A204.1 (cell line): ENCODE measurements around the gene C16orf90.
"Not testable (repeated sequence)": the region's sequence is repeated elsewhere in the genome, so short reads cannot be mapped to it uniquely, and the experiment has no call there.

Source experiments
- FAIRE-seq: peaks from 2 replicates; lab custom pipeline; 2012; peaks lifted over from hg19 to GRCh38; lab: Jason Lieb, UNC

The C16orf90 gene

GRCh38 chr16:3511286-3512180 lies 16.2 kb upstream of the C16orf90 start:
- no peak for FAIRE-seq

- FAIRE-seq = no peak
Measured at GRCh38 chr16:3510416-3510815, 15.1 kb upstream of the C16orf90 start.

- no peak for FAIRE-seq
Measured at GRCh38 chr16:3509470-3509928, 14.2 kb upstream of the C16orf90 start.

DNA sequence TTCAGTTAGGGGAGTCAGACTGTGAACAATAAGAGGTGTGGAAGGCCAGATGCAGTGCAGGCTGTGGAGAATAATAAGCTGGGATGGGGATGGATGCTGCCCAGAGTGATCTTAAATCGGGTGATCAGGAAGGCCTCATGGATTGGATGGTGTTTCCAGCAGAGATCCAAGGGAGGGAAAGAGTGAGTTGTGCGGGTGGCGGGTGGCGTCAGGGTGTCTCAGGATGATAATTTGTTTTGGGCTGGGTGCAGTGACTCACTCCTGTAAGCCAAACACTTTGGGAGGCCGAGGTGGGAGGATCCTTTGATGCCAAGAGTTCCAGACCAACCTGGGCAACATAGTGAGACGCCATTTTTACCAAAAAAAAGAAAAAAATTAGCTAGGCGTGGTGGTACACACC lies 13.4 kb upstream of the C16orf90 start:
- FAIRE-seq = no peak

DNA sequence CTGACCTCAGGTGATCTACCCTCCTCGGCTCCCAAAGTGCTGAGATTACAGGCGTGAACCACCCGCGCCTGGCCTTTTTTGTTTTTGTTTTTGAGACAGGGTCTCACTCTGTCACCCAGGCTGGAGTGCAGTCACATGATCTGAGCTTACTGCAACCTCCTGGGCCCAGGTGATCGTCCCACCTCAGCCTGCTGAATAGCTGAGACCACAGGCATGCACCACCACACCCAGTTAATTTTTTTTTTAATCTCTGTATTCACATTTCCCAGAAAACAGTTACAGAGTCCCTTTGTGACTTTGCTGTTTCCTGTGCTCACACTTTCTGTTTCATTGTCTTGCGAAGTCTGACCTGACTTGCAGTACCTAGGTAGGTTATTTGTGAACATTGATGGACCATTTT lies 8.2 kb upstream of the C16orf90 start:
- FAIRE-seq = no peak

GRCh38 chr16:3501783-3502400 lies 6.6 kb upstream of the C16orf90 start:
- FAIRE-seq = no peak

DNA sequence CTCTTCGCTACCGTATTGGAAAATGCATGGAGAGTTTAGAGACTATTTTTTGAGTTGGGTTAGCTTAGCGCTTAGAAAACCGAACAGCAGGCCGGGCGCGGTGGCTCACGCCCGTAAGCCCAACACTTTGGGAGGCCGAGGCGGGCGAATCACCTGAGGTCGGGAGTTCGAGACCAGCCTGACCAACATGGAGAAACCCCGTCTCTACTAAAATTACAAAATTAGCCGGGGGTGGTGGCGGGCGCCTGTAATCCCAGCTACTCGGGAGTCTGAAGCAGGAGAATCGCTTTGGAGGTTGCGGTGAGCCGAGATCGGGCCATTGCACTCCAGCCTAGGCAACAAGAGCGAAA lies 6.1 kb upstream of the C16orf90 start:
- not testable (repeated sequence) for FAIRE-seq

DNA sequence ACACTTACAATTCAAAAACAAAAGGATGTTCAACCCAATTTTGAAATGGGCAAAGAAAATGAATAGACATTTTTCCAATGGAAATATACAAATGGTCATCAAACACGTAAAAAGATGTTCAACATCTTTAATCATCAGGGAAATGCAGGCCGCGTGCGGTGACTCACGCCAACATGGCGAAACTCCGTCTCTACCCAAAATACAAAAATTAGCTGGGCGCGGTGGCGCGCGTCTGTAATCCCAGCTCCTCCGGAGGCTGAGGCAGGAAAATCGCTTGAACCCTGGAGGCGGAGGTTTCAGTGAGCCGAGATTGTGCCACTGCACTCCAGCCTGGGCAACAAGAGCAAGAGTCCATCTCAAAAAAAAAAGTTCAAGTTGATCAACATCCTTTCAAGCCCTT lies 3.7 kb upstream of the C16orf90 start:
- no peak for FAIRE-seq

DNA sequence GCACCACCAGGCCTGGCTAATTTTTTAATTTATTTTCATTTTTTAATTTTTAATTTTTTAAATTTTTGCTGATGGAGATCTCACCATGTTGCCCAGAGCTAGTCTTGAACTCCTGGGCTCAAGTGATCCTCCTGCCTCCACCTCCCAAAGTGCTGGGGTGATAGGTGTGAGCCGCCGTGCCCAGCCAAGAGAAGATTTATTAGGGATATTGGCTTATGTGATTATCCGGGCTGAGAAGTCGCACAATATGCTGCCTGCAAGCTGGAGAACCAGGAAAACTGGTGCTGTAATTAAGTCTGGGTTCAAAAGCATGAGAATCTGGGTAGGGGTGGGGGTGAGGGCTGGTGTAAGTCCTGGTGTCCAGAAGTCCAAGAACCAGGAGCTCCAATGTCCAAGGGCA lies 2.5 kb upstream of the C16orf90 start:
- FAIRE-seq = no peak

- FAIRE-seq = no peak
Measured at GRCh38 chr16:3496386-3496785, 1.1 kb upstream of the C16orf90 start.

DNA sequence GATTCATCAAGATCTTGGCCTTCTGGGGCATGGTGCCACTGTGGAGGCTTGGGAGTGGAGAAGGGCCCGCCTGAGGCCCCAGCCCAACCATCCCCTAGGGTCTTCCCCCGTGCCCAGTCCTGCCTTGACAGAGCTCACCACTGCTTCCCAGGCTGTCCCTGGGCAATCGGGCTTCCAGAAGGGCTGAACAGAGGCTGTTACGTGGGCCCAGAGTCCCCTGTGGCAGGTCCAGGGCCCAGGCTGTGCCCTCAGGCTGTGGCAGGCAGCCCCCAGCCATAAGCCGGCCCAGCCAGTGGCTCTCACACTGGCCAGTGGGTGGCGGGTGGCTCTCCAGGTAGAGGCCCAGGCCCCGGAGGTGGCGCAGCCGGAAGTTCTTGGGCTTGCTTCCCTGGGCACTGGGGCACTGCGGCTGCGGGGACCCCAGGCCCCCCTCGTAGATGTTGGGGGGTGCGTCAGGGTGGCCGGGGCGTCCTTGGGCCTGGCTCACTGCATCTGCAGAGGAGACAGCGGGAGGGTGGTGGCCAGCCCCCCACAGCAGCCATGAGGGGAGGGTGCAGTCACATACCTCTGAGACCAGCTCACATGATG lies 809 bp downstream of the C16orf90 start:
- FAIRE-seq = no peak

DNA sequence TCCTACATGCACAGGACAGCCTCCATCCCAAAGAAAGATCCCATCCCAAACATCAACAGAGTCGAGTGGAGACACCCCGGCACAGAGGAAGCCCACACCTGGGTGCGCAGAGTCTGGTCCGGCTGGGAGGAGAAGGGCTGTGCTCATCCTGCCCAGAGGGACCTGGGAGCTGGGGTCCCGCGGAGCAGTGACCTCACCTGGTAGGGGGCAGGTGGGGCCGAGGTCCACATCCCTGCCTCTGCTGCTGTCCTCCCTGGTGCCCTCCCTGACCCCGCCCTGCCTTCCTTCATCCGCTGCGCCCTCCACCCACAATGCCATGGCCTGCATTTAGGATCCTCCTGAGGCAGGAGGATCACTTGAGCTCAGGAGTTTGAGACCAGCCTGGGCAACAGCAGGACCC lies 2.9 kb downstream of the C16orf90 start:
- FAIRE-seq = no peak

GRCh38 chr16:3490911-3491629 lies 4.2 kb downstream of the C16orf90 start:
- no peak for FAIRE-seq

DNA sequence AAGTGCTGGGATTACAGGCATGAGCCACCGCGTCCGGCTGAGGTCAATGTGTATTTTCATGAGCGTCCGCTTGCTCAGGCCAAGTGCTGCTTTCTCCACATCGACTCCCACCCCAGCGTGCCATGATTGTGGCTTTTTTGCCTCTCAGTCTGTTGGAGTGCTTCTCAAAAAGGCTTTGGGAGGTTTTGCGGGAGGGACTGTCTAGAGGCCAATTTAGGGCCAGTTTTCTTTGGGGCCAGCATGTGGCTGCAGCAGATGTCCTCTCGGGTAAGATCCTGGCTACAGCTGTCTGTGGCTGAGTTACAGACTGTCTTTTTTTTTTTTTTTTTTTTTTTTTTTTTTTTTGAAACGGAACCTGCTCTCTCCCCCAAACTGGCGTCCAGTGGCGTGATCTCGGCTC lies 6.5 kb downstream of the C16orf90 start:
- no peak for FAIRE-seq

DNA sequence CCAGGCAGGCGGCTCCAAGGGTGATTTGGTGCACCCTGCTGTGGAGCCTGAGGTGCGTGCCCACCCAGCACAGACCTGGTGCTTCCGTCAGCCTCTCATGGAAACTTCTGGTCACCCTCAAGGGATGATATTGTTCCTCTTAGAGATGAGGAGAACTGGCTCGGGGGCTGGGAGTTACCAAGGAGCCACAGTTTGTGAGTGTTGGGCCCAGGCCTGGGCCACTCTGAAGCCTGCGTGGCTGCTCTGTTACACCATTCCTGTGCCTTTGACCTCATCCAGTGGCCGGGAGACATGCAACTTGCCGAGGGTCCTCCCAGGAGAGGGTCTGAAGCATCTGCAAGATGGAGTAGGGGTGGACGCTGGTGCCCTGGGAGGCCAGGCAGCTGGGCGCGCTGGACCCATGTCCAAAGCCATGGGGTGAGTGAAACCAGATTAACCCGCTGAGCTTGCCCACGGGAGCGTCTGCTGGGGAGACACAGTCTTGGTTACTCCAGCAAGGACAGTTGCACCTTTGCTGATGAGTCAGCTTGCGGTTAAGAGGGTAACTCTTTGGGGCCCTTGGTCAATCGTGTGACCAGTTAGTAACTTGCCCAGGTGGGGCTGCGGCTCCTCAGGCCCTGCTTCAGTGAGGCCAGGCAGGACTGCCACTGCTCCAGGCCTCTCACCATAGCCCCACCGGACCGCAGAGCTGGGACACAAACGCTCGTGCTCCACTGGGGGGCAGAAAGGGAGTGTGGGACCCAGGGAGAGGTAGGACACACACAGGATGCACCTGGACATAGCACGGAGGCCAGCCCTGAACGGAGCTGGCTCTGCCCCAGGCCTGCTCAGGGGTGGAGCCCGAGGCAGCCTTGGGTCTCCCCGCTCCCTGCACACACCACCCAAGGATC lies 7.5 kb downstream of the C16orf90 start:
- no peak for FAIRE-seq

DNA sequence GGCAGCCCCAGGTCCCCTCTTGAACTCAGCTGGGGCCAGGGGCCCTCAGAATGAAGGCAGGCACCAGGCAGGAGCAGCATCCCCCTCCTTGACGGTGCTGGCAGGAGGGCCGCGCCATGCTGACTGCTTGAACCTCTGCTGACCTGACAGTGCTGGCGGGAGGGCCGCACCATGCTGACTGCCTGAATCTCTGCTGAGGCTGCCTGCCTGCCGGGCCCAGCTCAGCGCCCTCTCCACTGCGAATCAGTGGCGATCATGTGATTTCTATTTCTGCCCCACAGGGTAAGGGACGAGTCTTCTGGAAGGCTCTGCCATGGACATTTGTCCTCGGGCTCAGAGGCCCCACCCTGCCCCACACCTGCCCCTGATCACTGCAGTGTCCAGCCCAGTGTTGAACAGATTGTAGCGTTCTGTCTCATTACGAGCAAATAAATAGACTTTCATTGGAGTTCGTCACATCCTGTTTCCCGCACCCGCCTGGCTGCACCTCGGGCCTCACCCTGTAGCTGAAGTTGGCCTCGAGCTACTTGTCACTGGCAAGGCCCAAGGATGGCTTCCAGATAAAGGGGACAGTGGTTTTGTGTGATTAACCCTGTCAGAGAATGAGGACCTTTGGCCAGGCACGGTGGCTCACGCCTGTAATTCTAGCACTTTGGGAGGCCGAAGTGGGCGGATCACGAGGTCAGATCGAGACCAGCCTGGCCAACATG lies 8.6 kb downstream of the C16orf90 start:
- no peak for FAIRE-seq

DNA sequence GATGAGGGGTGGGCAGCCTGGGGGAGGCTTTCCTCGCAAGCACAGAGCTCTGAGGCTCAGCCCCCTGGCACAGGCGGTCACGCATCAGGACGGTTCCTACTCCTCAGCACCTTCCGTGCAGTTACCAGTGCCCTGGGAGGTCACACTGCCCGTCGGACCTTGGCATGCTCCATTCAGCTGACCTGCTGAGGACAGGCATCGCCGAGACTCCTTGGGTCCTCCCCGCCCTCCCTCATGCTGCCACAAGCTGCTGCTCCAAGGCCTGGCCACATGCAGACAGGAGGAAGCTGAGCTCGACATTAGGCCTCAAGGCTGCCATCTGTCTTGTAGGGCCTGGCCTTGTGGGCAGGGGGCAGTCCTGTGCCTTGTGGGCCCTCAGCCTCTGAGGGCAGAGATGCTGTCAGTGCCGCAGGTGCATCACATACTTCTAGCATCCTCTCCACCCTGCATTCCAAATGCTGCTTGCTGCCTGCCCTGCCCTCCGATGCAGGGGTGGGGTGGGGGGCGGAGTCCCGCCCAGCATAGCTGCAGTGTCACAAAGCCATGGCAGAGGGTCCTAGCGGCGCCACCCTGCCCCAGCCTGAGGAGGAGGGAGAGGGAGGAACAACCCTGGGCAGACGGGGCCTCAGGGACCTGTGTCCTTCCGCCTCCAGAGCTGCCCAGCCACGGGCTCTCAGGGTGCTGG lies 9.3 kb downstream of the C16orf90 start:
- no peak for FAIRE-seq

- FAIRE-seq = no peak
Measured at GRCh38 chr16:3485097-3485745, 10.1 kb downstream of the C16orf90 start.

- no peak for FAIRE-seq
Measured at GRCh38 chr16:3484318-3485096, 10.8 kb downstream of the C16orf90 start.
